Activated naive CD8-positive, alpha-beta T cell treated with anti-CD3 and anti-CD28 coated beads for 36 hours (primary cell): ENCODE data around the gene PPP2R5E. TPM values are rescaled to one million over a fixed set of nuclear protein-coding genes. Genes with fewer than 3 reads are reported as not detected.

Experiments used
- DNase-seq: peaks from one replicate; pipeline ENCODE4 v3.0.0; 2021
- H3K27ac Mint-ChIP-seq: one replicate; pipeline ENCODE4 v1.8.0; 2022; ENCODE audit warnings: mild to moderate bottlenecking, moderate library complexity, mixed read lengths
- H3K27me3 Mint-ChIP-seq: one replicate; pipeline ENCODE4 v1.8.0; 2022; ENCODE audit warnings: mild to moderate bottlenecking, mixed read lengths
- H3K36me3 Mint-ChIP-seq: one replicate; pipeline ENCODE4 v1.8.0; 2021; ENCODE audit warnings: mild to moderate bottlenecking, mixed read lengths
- H3K4me1 Mint-ChIP-seq: one replicate; pipeline ENCODE4 v1.8.0; 2021; ENCODE audit warnings: mixed read lengths
- H3K4me3 Mint-ChIP-seq: one replicate; pipeline ENCODE4 v1.8.0; 2022; ENCODE audit warnings: mild to moderate bottlenecking, moderate library complexity, mixed read lengths
- H3K9me3 Mint-ChIP-seq: one replicate; pipeline ENCODE4 v1.8.0; 2022; ENCODE audit warnings: mixed read lengths
- total RNA-seq, 2 experiments: library from RNA; stranded (reverse); gene quantifications; one replicate each; pipeline ENCODE4 v1.2.3, GENCODE V29; 2021

The PPP2R5E gene
- total RNA-seq, 2 experiments from 2014 or later = 42.8 to 44.8 TPM

DNA sequence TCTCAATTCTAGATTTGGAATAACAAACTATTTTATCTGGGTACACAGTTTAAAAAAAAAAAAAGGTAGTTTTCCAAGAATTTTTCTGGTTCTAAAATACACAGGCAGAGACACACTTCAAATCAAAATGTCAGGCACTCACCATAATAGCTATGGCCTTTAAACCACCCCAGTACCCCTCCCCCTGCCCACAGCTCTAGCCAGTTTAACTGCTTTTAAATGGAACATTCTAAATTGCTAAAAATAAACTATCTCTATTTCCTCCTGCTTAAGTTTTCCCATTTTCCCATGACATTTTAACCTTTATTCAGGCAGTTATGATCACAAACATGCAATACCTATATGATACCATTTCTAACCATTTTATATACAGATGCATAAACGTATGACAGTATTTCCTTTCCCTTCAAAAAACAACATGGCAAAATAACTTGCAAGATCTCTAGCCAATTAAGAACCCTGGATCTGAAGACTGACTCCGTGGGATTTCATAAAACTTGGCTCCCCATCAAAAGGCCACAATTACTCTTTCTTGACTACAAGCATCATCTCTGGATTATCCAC lies 46.3 kb downstream of the PPP2R5E start:
- Mint-ChIP-seq H3K27ac (no peak overlapping the region), H3K9me3 (no peaks in the 10 kb centered on the region), H3K4me1 (peaks cover 24% of the 10 kb centered on the region), H3K36me3 (peaks cover 15% of the 10 kb centered on the region), H3K27me3 (no peaks in the 10 kb centered on the region), H3K4me3 (no peak overlapping the region)
- DNase-seq = no peak

DNA sequence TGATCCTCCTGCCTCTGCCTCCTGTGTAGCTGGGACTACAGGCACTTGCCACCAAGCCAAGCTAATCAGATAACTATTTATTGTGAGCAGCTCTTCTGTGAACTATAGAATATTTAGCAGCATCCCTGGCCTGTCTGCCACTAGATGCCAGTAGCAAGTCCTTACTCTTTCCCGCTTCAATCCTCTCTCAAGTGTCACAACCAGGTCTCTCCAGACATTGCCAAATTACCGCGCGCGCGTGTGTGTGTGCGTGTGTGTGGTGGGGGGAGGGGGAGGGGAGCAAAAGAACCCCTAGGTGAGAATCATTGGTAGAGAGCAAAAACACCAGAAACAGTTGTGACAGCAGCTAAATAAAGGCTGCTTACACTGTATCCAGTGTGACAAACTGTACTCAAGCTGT lies 49.9 kb downstream of the PPP2R5E start:
- H3K27ac Mint-ChIP-seq = no peak overlapping the region
- peaks cover 9% of the 10 kb centered on the region for H3K36me3 Mint-ChIP-seq
- H3K27me3 Mint-ChIP-seq = no peaks in the 10 kb centered on the region

DNA sequence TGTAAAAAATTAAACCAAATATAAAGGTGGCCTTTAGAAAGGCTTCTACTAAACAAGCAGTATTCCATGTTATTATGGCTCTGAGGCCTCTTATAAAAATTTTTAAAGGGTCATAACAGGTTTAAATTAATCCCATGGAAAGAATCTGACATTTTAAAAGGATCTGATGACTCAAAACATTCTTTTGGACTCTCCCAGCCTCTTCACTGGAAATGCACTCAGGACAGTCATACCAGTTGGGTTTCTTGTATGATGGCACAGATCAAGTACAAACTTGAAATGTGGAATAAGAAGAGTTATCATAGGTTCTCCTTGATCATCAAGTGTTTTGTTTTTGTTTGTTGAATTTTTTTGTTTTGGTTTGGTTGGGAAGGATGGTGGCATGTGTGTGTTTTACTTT lies 50.8 kb downstream of the PPP2R5E start:
- Mint-ChIP-seq H3K27me3 (no peaks in the 10 kb centered on the region), H3K9me3 (no peaks in the 10 kb centered on the region), H3K27ac (peak overlapping the region; percentile 7), H3K36me3 (peaks cover 9% of the 10 kb centered on the region), H3K4me3 (no peak overlapping the region), H3K4me1 (peaks cover 19% of the 10 kb centered on the region)
- DNase-seq = no peak

More for the DNA sequence above, 49.9 kb downstream of the PPP2R5E start:
- peaks cover 17% of the 10 kb centered on the region for H3K4me1 Mint-ChIP-seq
- no peak for DNase-seq
- no peak overlapping the region for H3K4me3 Mint-ChIP-seq
- H3K9me3 Mint-ChIP-seq = no peaks in the 10 kb centered on the region

DNA sequence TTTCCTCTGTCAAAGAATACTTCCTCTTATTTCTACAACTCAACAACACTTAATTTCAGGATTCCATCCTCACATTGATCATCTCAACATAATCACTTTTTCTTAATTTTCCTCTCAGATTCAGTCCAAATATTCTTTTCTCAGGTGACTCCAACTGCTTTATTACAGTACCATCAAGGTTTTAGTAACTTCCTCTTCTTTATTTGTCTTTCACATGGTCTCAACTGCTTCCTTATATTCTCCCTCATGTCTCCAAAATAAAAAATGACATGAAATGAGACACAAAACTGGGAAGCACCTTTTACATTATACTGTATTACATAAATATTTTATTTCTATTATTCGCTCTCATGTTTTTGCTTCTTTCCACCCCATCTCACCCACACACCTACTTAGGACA lies 55.5 kb downstream of the PPP2R5E start:
- H3K27ac Mint-ChIP-seq = no peak overlapping the region
- DNase-seq = no peak
- H3K27me3 Mint-ChIP-seq = no peaks in the 10 kb centered on the region
- H3K36me3 Mint-ChIP-seq = peaks cover 11% of the 10 kb centered on the region
- H3K4me1 Mint-ChIP-seq = peaks cover 33% of the 10 kb centered on the region
- H3K4me3 Mint-ChIP-seq = no peak overlapping the region
- no peaks in the 10 kb centered on the region for H3K9me3 Mint-ChIP-seq

DNA sequence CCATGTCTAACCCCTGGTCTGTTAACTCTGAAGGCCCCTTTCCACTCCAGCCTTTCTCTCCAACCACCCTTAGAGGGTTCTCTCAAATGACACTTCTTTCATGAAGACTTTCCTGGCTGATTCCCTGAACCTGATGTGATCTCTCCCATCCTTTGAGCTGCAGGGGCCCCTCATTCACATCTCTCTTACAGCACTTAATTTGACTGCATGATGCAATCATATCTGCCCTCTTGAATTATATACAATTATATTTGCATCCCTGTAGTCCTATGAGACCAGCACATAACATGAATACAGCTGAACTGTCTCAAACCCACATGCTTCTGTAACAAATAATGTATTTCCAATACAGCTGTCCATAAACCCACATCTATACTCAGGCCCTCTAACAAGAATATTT lies 56.4 kb downstream of the PPP2R5E start:
- DNase-seq = no peak
- no peaks in the 10 kb centered on the region for H3K9me3 Mint-ChIP-seq
- H3K4me1 Mint-ChIP-seq = peaks cover 30% of the 10 kb centered on the region
- peak overlapping the region; percentile 32 for H3K27ac Mint-ChIP-seq
- H3K4me3 Mint-ChIP-seq = no peak overlapping the region
- peaks cover 9% of the 10 kb centered on the region for H3K36me3 Mint-ChIP-seq
- no peaks in the 10 kb centered on the region for H3K27me3 Mint-ChIP-seq

DNA sequence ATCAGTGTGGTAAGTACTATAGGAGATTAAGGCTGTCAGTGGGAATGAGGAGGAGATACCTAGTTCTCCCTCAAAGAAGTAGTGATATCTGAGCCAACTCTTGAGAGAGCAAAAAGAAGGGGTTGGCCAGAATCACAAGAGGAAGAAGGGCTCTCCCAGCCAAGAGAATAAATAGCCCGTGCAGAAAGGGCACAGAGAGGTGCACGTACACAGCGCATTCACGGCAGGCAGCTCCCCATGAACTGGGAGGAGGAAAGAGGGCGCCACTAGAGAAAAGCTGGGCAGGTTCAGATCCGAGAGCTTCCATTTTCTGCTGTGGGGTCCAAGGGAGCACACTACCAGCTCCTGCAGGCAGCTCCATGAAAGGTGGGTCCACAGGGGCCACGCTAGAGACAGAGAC lies 59.9 kb downstream of the PPP2R5E start:
- DNase-seq = no peak
- Mint-ChIP-seq H3K27me3 (no peaks in the 10 kb centered on the region), H3K27ac (no peak overlapping the region), H3K36me3 (peaks cover 10% of the 10 kb centered on the region), H3K4me3 (no peak overlapping the region), H3K9me3 (no peaks in the 10 kb centered on the region), H3K4me1 (peaks cover 45% of the 10 kb centered on the region)

DNA sequence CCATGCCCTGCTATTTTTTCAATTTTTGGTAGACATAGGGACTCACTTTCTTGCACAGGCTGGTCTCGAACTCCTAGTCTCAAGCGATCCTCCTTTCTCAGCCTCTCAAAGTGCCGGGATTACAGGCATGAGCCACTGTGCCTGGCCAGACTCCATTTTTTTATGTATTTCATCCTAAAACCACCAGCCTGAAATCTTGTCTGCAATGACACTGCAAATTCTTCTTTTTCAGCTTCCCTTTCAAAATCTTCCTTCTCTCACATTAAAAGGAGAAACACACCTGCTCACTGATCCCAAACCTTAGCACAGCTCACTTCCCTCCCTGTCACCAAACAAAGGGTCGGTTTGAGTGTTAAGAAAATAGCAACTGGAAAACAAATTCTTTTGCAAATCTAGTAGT lies 62.6 kb downstream of the PPP2R5E start:
- Mint-ChIP-seq H3K27ac (no peak overlapping the region), H3K4me3 (no peak overlapping the region), H3K36me3 (peaks cover 10% of the 10 kb centered on the region), H3K27me3 (no peaks in the 10 kb centered on the region), H3K9me3 (no peaks in the 10 kb centered on the region), H3K4me1 (peaks cover 57% of the 10 kb centered on the region)
- no peak for DNase-seq

DNA sequence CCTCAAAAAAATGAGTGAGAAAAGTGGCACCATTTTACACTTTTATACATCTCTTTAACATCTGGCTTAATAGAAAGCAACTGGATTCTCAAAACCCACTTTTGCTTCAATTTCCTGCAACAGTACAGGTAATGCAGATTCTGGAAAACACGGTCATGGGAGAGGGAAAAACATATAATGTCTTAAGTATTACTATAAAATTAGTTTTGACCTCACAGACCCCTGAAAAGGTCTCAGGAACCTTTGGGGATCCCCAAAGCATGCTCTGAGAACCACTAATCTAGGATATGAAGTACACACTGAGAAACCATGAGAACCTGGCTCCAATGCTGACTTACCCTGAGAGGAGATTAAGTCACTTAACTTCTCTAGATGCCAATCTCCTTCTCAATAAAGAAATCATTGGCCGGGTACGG lies 64.7 kb downstream of the PPP2R5E start:
- peak overlapping the region; percentile 80 for H3K27ac Mint-ChIP-seq

DNA sequence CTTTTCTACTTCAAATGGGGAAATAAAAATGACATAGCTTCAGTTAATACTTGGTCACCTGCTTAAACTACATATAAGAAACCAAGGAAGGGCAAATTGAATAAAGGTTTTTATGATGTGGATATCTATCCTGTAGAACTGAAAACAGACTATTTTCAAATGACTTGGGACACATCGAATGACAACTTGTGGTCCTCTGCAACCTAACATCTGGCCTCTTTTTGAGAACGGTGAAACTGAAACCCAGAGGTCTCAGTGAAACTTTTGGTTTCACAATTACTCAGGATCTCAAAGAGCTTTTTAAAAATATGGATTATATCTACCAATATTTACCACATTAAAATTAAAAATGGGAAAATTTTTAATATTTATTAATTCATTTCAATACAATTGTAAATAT lies 65.2 kb downstream of the PPP2R5E start:
- peak; percentile 19 for DNase-seq
- Mint-ChIP-seq H3K36me3 (peaks cover 7% of the 10 kb centered on the region), H3K4me1 (peaks cover 47% of the 10 kb centered on the region), H3K9me3 (no peaks in the 10 kb centered on the region), H3K27ac (peak overlapping the region; percentile 45), H3K4me3 (no peak overlapping the region), H3K27me3 (no peaks in the 10 kb centered on the region)

More for the DNA sequence above, 64.7 kb downstream of the PPP2R5E start:
- peak; percentile 11 for DNase-seq
- Mint-ChIP-seq H3K27me3 (no peaks in the 10 kb centered on the region), H3K9me3 (no peaks in the 10 kb centered on the region), H3K4me1 (peaks cover 52% of the 10 kb centered on the region), H3K36me3 (peaks cover 10% of the 10 kb centered on the region), H3K4me3 (no peak overlapping the region)

DNA sequence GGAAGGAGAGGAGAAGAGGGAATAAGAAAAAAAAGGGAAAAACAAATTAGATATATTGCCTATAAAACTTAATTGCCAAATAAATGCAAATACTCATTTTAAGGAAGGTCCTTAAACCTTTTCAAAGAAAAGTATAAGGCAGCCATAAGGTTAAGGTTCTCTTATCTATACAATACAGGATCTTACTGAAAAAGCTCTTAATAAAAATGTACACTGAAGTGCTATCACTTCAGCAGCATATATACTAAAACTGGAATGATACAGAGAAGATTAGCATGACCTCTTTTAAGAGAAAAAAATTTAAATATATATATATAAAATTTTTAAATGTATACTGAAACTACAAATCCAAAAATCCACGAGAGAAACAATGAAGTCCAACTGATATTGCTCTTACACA lies 65.6 kb downstream of the PPP2R5E start:
- Mint-ChIP-seq H3K27me3 (no peaks in the 10 kb centered on the region), H3K9me3 (no peaks in the 10 kb centered on the region), H3K4me1 (peaks cover 47% of the 10 kb centered on the region), H3K36me3 (peaks cover 7% of the 10 kb centered on the region), H3K4me3 (peak overlapping the region; percentile 36), H3K27ac (peak overlapping the region; percentile 79)
- DNase-seq = no peak

DNA sequence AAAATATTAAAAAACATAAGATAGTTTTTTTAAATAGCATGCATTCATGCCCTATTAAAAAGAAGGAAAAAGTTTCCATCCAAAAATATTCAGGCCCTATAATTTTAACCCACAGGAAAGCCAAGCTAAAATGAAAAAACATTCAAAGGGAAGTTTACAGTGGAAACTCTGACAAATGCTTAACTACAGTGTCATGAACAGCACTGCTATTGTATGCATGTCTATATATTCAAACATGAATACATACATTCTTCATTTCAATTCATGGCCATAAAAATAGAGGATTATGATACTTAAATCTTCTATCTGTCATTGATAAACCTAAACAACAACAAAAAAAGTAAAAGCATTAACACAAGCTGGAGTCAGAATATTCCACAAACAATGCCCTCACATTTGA lies 67.4 kb downstream of the PPP2R5E start:
- Mint-ChIP-seq H3K27ac (no peak overlapping the region), H3K36me3 (peaks cover 5% of the 10 kb centered on the region), H3K4me1 (peaks cover 52% of the 10 kb centered on the region), H3K9me3 (no peaks in the 10 kb centered on the region), H3K27me3 (no peaks in the 10 kb centered on the region), H3K4me3 (no peak overlapping the region)
- no peak for DNase-seq

DNA sequence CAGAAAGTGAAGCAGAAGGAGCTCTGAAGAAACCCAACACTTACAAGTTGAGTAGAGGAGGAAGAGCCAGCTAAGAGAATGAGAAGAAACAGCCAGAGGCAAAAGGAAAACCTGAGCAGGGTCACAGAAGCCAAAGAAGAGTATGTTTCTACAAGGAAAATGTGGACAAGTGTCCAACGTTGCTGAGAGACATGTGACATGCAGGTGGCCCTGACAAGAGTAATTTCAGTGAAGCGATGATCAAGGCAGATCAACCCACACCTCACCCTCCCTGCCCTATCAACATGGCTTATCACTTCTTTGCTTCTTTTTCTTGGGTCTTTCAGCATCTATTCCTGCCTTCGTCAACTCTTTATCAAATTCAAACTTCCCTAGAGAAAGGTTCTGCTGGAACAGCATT lies 68.3 kb downstream of the PPP2R5E start:
- Mint-ChIP-seq H3K36me3 (peaks cover 2% of the 10 kb centered on the region), H3K4me1 (peaks cover 52% of the 10 kb centered on the region), H3K27ac (peak overlapping the region; percentile 47), H3K27me3 (no peaks in the 10 kb centered on the region), H3K4me3 (no peak overlapping the region), H3K9me3 (no peaks in the 10 kb centered on the region)
- no peak for DNase-seq

DNA sequence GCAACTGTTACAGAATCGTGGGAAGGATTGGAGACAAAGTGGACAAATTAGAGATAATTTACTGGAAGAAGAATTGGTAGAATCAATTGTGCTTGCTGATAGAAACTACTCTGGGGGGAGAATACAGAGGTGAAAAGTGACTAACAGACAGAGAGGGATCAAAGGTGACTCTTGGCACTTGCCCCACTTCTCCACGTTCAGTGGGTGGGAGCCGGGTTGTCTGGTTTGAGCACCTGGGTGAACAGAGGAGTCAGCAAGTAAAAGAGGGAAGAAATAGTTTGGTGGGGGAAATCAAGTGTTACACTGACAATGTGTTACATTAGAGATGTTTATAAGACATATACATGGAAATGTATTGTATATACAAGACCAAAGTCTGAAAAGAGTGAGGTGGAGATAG lies 69.1 kb downstream of the PPP2R5E start:
- H3K27ac Mint-ChIP-seq = no peak overlapping the region
- H3K27me3 Mint-ChIP-seq = no peaks in the 10 kb centered on the region
- peaks cover 50% of the 10 kb centered on the region for H3K4me1 Mint-ChIP-seq
- DNase-seq = peak; percentile 17
- no peaks in the 10 kb centered on the region for H3K9me3 Mint-ChIP-seq
- peaks cover 2% of the 10 kb centered on the region for H3K36me3 Mint-ChIP-seq
- H3K4me3 Mint-ChIP-seq = no peak overlapping the region

DNA sequence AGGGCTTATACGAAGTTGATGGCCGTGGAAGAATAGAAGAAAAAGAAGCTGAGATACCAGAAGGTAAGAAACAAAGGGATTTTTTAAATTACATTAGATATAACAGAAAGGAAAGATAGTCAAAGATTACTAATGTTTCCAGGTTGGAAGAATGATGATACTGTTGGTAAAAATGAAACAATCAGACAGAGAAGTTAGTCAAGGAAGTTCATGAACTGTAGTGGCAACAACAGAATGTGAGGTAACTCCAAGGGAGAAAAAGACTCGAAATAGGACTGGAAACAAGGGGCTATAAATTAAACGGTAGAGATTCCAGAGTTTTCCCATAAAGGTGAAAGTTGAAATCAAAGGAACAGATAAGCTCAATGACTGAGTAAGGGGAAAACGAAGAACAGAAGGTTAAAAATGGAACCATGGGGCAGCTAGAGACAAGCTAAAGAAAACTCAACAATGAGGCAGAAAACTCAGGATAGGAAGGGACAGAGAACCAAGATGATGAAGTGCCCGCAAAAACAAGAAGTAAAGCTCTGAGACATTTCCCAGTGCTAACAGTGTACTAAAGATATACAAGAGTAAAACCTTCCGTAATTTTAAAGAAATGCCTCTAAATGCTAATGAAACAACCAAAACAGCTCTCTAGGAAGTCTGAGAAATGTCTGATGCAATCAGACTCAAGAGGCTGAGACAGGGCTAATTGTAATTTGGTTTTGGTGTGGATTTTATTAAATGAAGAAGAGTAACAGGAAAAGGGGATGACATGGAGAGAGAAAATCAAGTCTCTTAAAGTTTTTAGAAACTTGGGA lies 70.0 kb downstream of the PPP2R5E start:
- Mint-ChIP-seq H3K4me3 (no peak overlapping the region), H3K27ac (no peak overlapping the region), H3K9me3 (no peaks in the 10 kb centered on the region), H3K36me3 (peaks cover 2% of the 10 kb centered on the region), H3K27me3 (no peaks in the 10 kb centered on the region), H3K4me1 (peaks cover 49% of the 10 kb centered on the region)
- no peak for DNase-seq

DNA sequence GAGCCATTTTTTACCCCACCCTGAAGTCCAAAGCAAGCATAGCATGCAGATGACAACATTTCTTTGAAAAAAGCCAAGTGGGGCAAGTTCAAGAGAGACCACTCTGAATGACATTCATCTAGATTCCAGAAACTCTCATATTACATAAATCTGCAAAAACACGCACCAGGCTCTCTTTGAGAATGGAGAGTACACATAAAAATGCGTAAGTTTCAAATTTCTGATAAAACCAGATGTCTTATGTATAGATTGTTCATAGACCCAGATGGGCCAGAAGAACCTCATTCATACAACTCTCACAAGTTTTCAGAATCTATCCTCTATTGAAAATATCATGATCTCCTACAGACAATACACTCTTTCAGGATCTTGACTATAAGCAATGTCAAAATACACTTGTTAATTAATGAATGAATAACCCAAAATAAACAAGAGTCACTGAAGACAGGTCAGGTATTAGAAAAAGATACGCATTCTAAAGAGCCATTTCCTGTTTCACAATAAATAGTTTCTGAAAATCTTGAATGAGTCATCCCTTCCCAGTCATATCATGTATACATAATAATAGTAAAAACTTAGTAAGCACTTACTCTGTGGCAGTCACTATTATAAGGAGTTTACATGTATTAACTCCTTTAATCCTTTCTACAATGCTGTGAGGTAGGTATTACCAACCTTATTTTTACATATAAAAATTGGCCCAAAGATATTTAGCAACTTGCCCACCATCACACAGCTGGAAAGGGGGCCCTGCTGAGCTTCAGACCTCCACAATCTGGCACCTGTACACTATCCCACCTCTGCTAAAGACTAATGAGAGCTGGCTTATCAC lies 72.0 kb downstream of the PPP2R5E start:
- H3K27me3 Mint-ChIP-seq = no peaks in the 10 kb centered on the region
- no peak for DNase-seq
- peaks cover 2% of the 10 kb centered on the region for H3K36me3 Mint-ChIP-seq
- no peaks in the 10 kb centered on the region for H3K9me3 Mint-ChIP-seq
- peaks cover 49% of the 10 kb centered on the region for H3K4me1 Mint-ChIP-seq
- H3K4me3 Mint-ChIP-seq = peak overlapping the region; percentile 7
- peak overlapping the region; percentile 44 for H3K27ac Mint-ChIP-seq
